ENCODE results near the gene SLC25A4.

GRCh38 chr4:185141777-185142176 is 1.3 kb upstream of the SLC25A4 start:
- TF ChIP-seq POLR2A (IDR thresholded peaks at IDR 0.05), result no peak
- TF ChIP-seq CTCF (IDR thresholded peaks at IDR 0.05 in 4 of 5, conservative IDR thresholded peaks at IDR 0.05 in 1 of 5), result no peak

Measured in gastrocnemius medialis (tissue), 4 donors.